Activated T-helper 1 cell treated with Interleukin-2 at 50 U/mL for 16 hours (primary cell): Measurements from ENCODE around the gene EPHB4.
A peak's percentile ranks its signal among the peaks of the same experiment; 100 is the strongest.

Experiments
- DNase-seq: peaks from one replicate; pipeline ENCODE4 v3.0.0-alpha.2; 2020; ENCODE audit warnings: low read depth

Gene EPHB4

GRCh38 chr7:100854146-100854895 lies 27.0 kb upstream of the EPHB4 start:
- no peak for DNase-seq

- peak; percentile 74 for DNase-seq
Observed at GRCh38 chr7:100852048-100852872, 24.9 kb upstream of the EPHB4 start, which contains the start of gene SLC12A9. TSS of gene SLC12A9 (plus strand) at chr7:100852713. CDS start at chr7:100854198, 1,485 bp downstream.

DNA sequence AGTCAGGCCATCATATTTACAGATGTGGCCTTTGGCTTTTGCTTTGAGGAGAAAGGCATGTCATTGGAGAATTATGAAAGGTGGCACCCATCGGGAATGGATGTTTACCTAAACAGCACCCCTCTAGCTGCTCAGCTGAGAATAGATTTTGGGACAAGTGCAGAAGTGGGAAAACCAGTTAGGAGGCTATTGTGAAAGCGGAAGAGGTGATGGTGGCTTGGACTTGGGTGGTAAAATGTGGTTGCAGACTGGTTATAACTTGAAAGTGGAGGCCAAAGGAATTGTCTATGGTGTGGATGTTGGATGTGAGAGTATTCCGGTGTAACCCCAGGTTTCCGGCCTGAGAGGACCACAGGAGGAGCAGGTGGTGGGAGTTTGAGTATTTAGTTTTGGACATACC lies 20.0 kb upstream of the EPHB4 start:
- no peak for DNase-seq

DNA sequence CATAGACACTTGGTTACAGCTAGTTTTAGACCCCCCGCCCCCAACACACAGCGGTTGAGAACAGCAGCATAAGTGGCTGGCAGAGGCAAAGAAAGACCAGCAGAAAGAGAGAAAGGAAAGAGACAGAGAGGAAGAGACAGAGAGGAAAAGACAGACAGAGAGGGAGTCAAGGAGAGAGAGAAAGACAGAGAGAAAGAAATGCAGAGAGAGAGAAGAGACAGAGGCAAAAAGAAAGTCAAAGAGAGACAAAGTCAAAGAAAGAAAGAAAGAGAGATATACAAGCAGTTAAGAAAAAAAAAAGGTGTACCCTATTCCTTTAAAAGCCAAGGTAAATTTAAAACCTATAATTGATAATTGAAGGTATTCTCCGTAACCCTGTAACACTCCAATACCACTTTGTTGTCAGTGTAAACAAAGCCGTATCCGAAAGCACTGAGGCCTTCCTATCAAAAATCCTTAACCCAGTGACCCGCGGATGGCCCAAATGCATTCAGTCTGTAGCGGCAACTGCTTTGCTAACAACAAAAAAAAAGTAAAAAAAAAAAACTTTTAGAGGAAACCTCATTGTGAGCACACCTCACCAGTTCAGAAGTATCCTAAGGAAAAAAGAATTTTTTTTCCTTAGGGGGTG lies 13.3 kb upstream of the EPHB4 start:
- no peak for DNase-seq

GRCh38 chr7:100839361-100839760 lies 12.0 kb upstream of the EPHB4 start:
- no peak for DNase-seq

GRCh38 chr7:100837099-100837836 lies 9.9 kb upstream of the EPHB4 start:
- peak; percentile 63 for DNase-seq

GRCh38 chr7:100836812-100837098 lies 9.4 kb upstream of the EPHB4 start:
- DNase-seq: no peak

DNA sequence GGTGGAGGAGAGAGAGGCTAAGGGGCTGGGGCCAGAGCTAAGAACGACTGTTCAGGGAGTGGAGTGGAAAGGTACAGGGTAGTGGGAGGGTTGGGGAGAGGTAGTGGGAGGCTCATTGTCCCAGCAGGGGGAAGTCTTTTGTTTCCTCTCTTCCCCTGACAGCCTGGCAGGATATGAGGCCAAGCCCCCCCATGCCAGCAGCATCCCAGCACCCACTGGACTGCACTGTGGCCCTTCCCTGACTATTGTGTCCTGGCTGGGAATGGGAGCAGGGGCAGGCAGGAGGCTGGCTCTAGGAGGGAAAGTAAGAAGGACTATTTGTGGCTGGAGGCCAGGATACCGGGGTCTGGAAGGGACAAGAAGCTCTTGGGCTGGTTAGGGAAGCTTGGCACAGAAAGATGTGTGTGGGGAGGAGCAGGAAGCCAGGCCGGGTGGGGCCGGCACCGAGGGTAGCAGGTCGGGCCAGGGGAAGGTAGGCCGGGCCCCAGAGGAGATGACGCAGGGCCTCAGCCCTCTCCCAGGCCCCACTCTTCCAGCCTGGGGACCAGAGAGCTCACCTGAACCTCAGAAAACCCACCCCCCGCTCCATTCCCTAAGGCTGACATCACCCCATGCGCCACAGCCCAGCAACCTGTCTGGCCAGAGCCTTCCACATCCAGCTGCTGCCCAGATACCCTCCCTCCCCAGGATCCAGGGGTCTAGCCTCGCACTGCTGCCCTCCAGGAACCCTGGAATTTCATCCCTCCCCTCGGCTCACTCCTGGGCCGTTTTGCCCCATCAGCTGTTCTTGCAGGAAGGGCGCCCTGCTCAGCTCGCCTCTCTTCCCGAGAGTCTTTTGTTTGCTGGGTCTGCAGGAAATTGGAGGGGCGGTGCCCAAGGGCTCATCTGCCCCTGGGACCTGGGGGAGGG lies 8.8 kb upstream of the EPHB4 start:
- no peak for DNase-seq

GRCh38 chr7:100832281-100832633 lies 4.9 kb upstream of the EPHB4 start:
- DNase-seq: no peak

DNA sequence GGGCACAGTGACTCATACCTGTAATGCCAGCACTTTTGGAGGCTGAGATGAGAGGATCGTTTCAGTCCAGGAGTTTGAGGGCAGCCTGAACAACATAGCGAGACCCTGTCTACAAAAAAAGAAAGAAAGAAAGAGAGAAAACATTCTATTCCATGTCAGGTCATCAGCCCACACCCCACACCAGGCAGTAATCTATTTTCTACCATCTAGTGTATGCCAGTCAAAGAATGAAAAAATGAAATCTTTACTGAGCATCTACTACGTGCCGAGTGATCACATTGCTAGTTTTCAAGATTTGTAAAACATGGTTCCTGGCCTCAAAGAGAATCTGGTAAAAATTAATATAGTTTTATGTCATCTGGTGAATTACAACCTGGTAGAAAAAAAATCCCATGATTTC lies 3.1 kb upstream of the EPHB4 start:
- DNase-seq: no peak

- no peak for DNase-seq
Observed at GRCh38 chr7:100829150-100829716, 1.9 kb upstream of the EPHB4 start.

DNA sequence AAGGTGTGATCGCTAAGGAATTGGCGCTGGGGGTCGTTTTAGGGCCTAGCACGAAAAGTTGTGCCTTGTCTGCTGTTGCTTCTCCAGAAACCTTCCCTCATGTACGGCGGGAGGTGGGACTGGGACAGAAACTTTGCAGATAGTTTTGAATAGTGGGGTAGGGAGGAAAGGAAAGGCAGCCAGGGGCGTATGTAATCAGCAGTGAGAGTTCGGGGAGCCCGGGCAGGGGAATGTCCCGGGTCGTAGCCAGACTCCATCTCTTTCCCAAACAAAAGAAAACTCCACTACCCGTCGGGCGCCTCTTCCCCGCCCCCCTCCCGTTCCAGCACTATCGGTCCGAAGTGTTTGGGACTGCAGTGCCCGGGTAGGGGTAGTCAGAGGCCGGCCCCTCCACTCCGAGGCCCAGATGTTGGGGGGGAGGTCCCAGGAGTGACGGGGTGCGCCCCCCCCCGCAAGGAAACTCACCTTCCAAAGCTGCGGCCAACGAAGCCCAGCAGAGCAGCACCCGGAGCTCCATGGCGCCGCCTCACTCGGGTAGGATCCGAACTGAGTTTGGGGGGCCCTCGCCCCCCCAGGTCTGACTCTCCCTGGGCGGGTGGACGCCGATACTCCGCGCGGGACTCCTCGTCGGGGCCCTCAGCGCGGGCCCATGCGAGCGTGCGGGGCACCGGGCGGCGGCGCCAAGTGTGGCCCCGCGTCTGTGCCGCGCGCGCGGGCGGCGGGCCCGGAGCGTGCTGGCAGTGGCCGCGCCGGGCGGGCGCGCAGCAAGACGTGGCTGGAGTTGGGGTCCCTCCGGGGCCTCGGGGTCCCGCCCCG lies 601 bp downstream of the EPHB4 start:
- no peak for DNase-seq

- DNase-seq: no peak
Observed at GRCh38 chr7:100825751-100826513, 1.4 kb downstream of the EPHB4 start.

- DNase-seq: no peak
Observed at GRCh38 chr7:100825215-100825671, 2.1 kb downstream of the EPHB4 start.

DNA sequence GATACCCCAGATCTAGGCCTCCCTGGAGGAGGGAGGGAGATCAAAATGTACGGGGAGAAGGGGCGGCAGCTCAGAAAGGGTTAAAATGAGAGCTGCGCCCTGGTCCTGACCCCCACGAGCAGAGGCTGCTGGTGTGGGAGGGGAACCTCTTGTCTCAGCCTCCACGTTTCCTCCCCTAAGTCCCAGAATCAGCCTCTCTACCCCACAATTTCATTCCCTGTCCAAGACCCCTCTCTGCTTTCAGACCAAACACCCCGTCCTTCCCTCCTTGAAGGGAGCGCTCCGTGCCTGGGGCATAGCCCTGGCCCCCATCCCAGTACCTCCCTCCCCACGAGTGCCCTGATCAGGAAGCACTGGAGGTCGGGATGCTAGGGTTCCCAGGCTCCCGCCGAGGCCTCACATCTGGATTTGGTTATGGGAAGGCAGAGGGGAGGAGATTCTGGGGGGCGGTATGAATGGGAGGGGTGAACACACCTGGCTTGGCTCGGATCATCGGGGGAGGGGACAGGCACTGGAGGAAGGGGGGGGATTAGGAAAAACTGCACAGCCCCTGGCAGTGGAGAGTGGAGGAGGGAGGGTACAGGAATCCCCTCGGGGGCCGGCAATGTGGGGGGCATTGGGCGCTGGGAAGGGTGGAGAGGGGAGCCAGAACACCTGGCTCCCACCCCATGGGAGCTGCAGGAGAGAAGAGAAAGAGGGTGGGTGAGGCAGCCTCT lies 2.7 kb downstream of the EPHB4 start:
- no peak for DNase-seq

- DNase-seq: no peak
Observed at GRCh38 chr7:100823534-100823933, 3.8 kb downstream of the EPHB4 start.

DNA sequence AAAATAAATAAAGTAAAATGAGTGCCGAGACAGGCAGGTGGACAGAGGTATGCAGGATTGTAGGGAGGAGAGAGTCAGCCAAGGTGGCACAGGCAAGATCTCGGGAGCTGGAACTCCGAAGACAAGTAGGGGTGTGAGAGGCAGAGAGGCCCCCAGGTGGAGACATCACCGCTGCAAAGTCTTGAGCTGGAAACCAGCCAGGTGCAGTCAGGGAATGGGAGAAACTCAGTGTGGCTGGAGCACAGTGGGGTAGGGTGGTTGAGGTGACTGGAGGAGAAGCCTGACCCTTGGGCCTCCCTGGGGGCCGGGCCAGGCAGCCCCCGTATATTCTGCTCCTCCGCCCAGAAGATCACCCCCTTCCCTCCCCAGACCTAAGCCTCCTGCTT lies 4.2 kb downstream of the EPHB4 start:
- no peak for DNase-seq

GRCh38 chr7:100822236-100823139 lies 4.8 kb downstream of the EPHB4 start:
- no peak for DNase-seq
